Skeletal muscle tissue (tissue), 4 donors: ENCODE measurements around the gene PLPPR3. TPM values are rescaled to one million over a fixed set of nuclear protein-coding genes. Genes with fewer than 3 reads are reported as not detected.

ENCODE experiments used
- H3K27ac ChIP-seq: one replicate; pipeline ENCODE4 v1.7.0; 2013; ENCODE audit warnings: mild to moderate bottlenecking, low read depth, low read length, inconsistent platforms
- H3K27me3 ChIP-seq, 3 donors: one replicate each; pipeline ENCODE4 v1.7.0; 2013; ENCODE audit warnings: low read length in 3 of 3; ENCODE audit not compliant: control insufficient read depth in 3 of 3, insufficient read depth in 3 of 3
- H3K36me3 ChIP-seq, 3 donors: one replicate each; pipeline ENCODE4 v1.7.0; 2013; ENCODE audit warnings: low read length in 3 of 3; ENCODE audit not compliant: control insufficient read depth in 3 of 3, insufficient read depth in 3 of 3
- H3K4me1 ChIP-seq, 3 donors: one replicate each; pipeline ENCODE4 v1.7.0; 2013; ENCODE audit warnings: low read length in 3 of 3, mild to moderate bottlenecking in 3 of 3; ENCODE audit not compliant: control insufficient read depth in 3 of 3, insufficient read depth in 3 of 3
- H3K4me3 ChIP-seq, 3 donors: one replicate each; pipeline ENCODE4 v1.7.0; 2013; ENCODE audit warnings: low read length in 3 of 3
- H3K9ac ChIP-seq, 3 donors: one replicate each; pipeline ENCODE4 v1.7.0; 2013; ENCODE audit warnings: low read length in 3 of 3, mild to moderate bottlenecking in 3 of 3, moderate library complexity in 2 of 3, low read depth in 1 of 3
- H3K9me3 ChIP-seq, 3 donors: one replicate each; pipeline ENCODE4 v1.7.0; 2013; ENCODE audit warnings: low read length in 3 of 3; ENCODE audit not compliant: control insufficient read depth in 3 of 3
- total RNA-seq: library from RNA; depleted of rRNA; stranded (reverse); fragments of >200 nt; gene quantifications from one replicate; pipeline ENCODE4 v1.2.3, GENCODE V29; 2014
- donor health status: Osteomylitis.

Gene PLPPR3
- total RNA-seq, 1 donor from 2014 or later: 0.52 TPM

DNA sequence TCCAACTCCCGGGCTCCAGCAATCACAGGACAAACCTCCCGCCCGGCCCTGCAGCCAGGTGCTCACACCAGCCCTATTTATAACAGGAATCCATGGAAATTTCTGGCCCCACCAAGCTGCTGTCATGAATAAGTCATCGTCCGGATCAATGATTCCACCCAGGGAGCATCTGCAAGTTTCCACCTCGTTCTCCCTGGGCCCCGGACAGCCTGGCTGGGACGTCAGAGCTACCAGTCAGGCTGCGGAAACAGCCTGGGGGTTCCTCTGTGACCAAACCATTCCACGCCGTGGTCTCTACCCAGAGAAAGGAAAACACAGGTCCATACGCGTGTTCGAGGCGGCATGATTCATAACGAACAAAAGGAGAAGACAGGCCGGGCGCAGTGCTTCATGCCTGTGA, 45.2 kb downstream of the PLPPR3 start:
- no peaks in the 10 kb centered on the region for H3K36me3 ChIP-seq
- H3K9me3 ChIP-seq: no peaks in the 10 kb centered on the region
- H3K27me3 ChIP-seq: peaks cover 0 to 12% (median 9%) of the 10 kb centered on the region in 3 donors
- no peak overlapping the region for H3K9ac ChIP-seq
- H3K4me3 ChIP-seq: no peak overlapping the region
- H3K27ac ChIP-seq: no peak overlapping the region
- H3K4me1 ChIP-seq: peaks cover 4 to 5% (median 4%) of the 10 kb centered on the region in 3 donors

DNA sequence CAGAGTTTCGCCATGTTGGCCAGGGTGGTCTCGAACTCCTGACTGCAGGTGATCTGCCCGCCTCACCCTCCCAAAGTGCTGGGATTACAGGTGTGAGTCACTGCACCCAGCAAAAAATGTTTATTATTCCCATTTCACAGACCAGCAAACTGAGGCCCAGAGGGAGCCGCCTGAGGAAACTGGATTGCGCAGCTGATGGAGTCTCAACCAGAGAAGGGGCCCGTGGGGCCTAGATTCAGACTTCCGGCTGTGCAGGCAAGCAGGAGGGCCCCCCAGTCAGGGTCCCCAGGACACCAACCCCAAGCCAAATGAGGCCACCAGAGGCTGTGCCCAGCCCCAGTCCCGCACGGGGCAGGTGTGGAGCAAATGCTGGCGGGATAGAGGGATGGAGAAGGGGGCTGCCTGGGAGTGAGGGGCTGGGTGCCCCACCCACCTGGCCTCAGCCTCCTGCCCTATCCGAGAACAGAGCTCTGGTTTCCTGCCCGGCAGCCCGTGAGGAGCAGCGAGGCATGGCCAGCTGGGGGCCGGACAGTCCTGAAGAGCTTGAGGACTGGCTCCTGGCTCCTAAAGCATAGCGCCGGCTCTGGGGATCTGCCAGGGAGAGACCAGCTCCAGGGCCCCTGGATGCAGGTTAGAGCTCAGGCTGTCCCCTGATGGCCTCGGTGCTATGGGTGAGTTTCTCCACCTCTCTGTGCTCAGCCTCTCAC, 48.9 kb downstream of the PLPPR3 start:
- no peaks in the 10 kb centered on the region for H3K9me3 ChIP-seq
- no peak overlapping the region for H3K27ac ChIP-seq
- H3K4me1 ChIP-seq: no peaks in the 10 kb centered on the region
- H3K36me3 ChIP-seq: no peaks in the 10 kb centered on the region
- no peak overlapping the region for H3K9ac ChIP-seq
- H3K4me3 ChIP-seq: no peak overlapping the region
- peaks cover 0 to 11% (median 0%) of the 10 kb centered on the region in 3 donors for H3K27me3 ChIP-seq

DNA sequence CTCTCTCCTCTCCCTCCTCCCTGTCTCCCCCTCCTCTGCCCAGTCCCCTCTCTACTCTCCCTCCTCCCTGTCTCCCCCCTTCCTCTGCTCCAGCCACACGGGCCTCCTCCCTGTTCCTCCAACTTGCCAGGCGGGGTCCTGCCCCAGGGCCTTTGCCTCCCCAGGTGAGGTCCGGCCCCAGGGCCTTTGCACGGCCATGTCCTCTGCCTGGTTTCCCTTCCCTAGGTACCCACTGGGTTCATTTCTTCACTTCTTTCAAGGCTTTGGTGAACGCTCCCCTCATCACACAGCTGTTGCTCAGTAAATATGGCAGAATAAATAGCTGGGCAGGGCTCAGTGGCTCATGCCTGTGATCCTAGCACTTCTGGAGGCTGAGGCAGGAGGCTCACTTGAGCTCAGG, 49.7 kb downstream of the PLPPR3 start:
- Histone ChIP-seq H3K27ac (no peak overlapping the region), H3K9ac (no peak overlapping the region), H3K36me3 (no peaks in the 10 kb centered on the region), H3K9me3 (no peaks in the 10 kb centered on the region), H3K4me3 (no peak overlapping the region), H3K4me1 (no peaks in the 10 kb centered on the region), H3K27me3 (peaks cover 0 to 12% (median 0%) of the 10 kb centered on the region in 3 donors)

DNA sequence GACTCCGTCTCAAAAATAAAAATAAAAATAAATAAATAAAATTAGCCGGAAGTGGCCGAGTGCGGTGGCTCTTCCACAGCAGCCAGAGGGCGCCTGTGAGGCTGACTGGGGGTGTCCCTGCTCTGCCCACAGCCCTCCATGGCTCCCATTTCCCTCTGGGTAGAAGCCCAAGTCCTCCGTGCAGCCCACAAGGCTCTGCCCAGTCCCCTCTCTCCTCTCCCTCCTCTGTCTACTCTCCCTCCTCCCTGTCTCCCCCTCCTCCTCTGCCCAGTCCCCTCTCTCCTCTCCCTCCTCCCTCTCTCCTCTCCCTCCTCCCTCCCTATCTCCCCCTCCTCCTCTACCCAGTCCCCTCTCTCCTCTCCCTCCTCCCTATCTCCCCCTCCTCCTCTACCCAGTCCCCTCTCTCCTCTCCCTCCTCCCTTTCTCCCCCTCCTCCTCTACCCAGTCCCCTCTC, 50.4 kb downstream of the PLPPR3 start:
- H3K4me3 ChIP-seq: no peak overlapping the region
- no peak overlapping the region for H3K27ac ChIP-seq
- H3K36me3 ChIP-seq: no peaks in the 10 kb centered on the region
- H3K27me3 ChIP-seq: peaks cover 0 to 16% (median 2%) of the 10 kb centered on the region in 3 donors
- H3K9me3 ChIP-seq: no peaks in the 10 kb centered on the region
- no peak overlapping the region for H3K9ac ChIP-seq
- no peaks in the 10 kb centered on the region for H3K4me1 ChIP-seq

DNA sequence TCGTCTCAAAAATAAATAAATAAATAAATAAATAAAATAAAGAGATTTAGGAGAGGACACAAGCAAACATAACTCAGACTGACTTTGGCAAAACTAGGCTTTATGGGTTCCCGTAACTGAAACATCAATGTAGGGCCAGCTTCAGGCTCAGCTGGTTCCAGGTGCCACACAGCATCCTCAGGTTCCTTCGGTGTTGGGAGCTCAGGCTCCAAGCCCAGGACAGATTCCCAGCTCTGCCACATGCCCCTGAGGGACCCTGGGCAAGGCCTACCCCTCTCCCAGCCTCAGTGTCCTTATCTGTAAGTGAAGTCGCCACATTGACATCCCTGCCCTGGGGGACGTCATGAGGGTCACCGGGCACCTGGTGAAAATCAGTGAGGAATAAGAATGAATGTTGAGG, 52.1 kb downstream of the PLPPR3 start:
- no peaks in the 10 kb centered on the region for H3K36me3 ChIP-seq

DNA sequence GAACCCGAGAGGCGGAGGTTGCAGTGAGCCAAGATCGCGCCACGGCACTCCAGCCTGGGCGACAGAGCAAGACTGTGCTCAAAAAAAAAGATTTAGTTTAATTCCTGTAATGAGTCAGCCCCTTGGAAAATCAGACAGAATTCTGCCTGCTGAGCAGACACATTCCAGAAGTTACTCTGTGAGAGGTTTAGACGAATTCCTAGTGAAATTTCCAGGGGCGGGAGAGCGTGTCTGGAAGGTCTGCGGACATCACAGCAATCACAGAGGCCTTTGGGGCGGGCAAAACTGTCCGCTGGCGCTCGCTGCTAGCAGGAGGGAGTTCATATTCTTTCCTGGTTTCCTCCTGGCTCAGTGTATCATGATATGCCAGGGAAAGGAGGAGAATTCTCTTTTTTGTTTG, 53.3 kb downstream of the PLPPR3 start:
- H3K9me3 ChIP-seq: no peaks in the 10 kb centered on the region
- no peak overlapping the region for H3K4me3 ChIP-seq
- no peak overlapping the region for H3K9ac ChIP-seq
- no peak overlapping the region for H3K27ac ChIP-seq
- no peaks in the 10 kb centered on the region for H3K4me1 ChIP-seq
- peaks cover 3 to 23% (median 4%) of the 10 kb centered on the region in 3 donors for H3K27me3 ChIP-seq
- no peaks in the 10 kb centered on the region for H3K36me3 ChIP-seq

More for the DNA sequence above, 52.1 kb downstream of the PLPPR3 start:
- Histone ChIP-seq H3K9me3 (no peaks in the 10 kb centered on the region), H3K4me1 (no peaks in the 10 kb centered on the region), H3K27ac (no peak overlapping the region), H3K4me3 (no peak overlapping the region), H3K9ac (no peak overlapping the region), H3K27me3 (peaks cover 3 to 21% (median 4%) of the 10 kb centered on the region in 3 donors)

DNA sequence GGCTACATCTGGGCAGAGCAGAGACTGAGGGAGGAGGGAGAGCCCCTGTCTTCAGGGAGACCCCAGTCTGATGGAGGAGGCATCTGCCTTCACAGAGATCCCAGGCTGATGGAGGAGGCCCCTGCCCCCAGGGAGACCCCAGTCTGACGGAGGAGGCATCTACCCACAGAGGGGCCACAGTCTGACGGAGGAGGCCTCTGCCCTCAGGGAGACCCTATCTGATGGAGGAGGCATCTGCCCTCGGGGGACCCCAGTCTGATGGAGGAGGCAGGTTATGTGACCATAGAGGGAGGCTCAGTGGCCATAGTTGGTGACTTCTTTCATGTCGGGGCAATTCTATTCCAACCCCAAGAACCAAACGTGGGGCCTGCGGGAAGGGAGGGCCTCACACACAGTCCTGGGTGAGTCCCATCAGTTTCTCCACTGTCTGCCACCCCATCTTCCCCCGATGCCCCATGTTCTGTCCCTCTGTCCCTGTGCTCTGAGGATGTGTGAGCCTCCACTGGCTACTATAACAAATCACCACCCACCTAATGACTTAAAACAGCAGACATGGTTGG, 56.5 kb downstream of the PLPPR3 start:
- peaks cover 3 to 26% (median 4%) of the 10 kb centered on the region in 3 donors for H3K27me3 ChIP-seq
- H3K9me3 ChIP-seq: peaks cover 0 to 5% (median 0%) of the 10 kb centered on the region in 3 donors
- no peak overlapping the region for H3K4me3 ChIP-seq

DNA sequence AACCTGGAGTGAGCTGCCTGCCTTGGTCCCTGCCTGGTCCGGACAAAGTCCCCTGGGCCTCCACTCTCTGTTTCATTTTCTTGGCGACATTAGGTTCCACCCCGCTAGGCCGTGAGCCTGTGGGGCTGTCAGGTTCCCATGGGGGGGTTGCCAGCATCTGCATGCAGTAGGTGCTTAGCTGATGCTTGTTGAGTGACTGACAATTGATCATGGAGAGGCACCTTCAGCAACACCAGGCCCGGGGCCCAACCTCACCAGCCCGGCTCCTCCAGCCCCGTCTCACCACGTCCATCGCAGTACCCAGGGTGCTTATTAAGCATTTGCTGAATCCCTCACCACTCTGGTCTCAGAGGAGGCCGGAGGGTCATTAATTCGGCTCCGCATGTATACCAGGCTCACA, 57.5 kb downstream of the PLPPR3 start:
- no peaks in the 10 kb centered on the region for H3K4me1 ChIP-seq

More for the DNA sequence above, 56.5 kb downstream of the PLPPR3 start:
- no peak overlapping the region for H3K27ac ChIP-seq
- H3K9ac ChIP-seq: no peak overlapping the region
- H3K4me1 ChIP-seq: no peaks in the 10 kb centered on the region
- H3K36me3 ChIP-seq: no peaks in the 10 kb centered on the region

DNA sequence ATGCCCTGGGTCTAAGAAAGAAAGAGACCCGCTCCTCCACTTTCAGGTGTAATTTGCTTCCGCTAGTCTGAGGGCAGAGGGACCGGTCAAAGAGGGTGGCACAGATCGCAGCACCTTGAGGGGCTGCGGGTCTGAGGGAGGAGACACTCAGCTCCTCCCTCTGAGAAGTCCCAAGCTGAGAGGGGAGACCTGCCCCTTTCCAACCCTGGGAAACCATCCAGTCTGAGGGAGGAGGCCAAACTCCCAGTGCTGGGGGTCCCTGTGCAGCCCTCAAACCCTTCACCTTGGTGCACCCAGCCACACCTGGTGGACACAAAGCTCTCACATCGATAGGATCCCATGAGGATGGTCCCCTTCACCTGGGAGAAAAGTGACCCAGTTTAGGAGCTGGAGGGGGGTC, 57.9 kb downstream of the PLPPR3 start:
- Histone ChIP-seq H3K4me1 (no peaks in the 10 kb centered on the region), H3K4me3 (no peak overlapping the region), H3K9ac (no peak overlapping the region), H3K27ac (no peak overlapping the region), H3K27me3 (peaks cover 3 to 26% (median 4%) of the 10 kb centered on the region in 3 donors), H3K36me3 (no peaks in the 10 kb centered on the region), H3K9me3 (peaks cover 0 to 5% (median 0%) of the 10 kb centered on the region in 3 donors)

More for the DNA sequence above, 57.5 kb downstream of the PLPPR3 start:
- no peaks in the 10 kb centered on the region for H3K36me3 ChIP-seq
- H3K27ac ChIP-seq: no peak overlapping the region
- H3K9ac ChIP-seq: no peak overlapping the region
- H3K4me3 ChIP-seq: no peak overlapping the region
- H3K27me3 ChIP-seq: peaks cover 3 to 26% (median 4%) of the 10 kb centered on the region in 3 donors
- peaks cover 0 to 5% (median 0%) of the 10 kb centered on the region in 3 donors for H3K9me3 ChIP-seq

DNA sequence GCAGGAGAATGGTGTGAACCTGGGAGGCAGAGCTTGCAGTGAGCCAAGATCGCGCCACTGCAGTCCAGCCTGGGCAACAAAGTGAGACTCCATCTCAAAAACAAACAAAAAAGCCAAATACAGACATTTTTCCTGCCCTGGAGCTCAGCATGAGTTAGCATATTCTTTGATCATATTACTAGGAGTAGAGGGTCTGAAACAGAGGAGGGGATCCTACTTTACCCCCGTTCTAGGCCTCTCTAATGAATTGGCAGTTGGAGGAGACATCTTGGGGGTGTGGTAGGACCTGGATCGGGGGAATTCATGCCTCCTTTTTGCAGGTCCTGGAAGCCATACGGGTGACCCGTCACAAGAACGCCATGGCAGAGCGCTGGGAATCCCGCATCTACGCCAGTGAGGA, 58.6 kb downstream of the PLPPR3 start:
- Histone ChIP-seq H3K9ac (no peak overlapping the region), H3K36me3 (no peaks in the 10 kb centered on the region)

More for the DNA sequence above, 58.6 kb downstream of the PLPPR3 start:
- H3K4me3 ChIP-seq: no peak overlapping the region
- H3K4me1 ChIP-seq: no peaks in the 10 kb centered on the region
- H3K27me3 ChIP-seq: peaks cover 3 to 22% (median 4%) of the 10 kb centered on the region in 3 donors
- peaks cover 0 to 5% (median 0%) of the 10 kb centered on the region in 3 donors for H3K9me3 ChIP-seq
- H3K27ac ChIP-seq: no peak overlapping the region
